ENCODE measurements around the gene DNAH5. TPM values are rescaled to one million over a fixed set of nuclear protein-coding genes. Genes with fewer than 3 reads are reported as not detected.

Gene DNAH5
- total RNA-seq, 1 donor from 2014 or later, result 1.0 TPM

- H3K9me3 ChIP-seq (ENCODE audit: control insufficient read depth in 3 of 3, low read length in 3 of 3), result peaks cover 0 to 2% (median 0%) of the 10 kb centered on the region in 3 donors
- no peaks in the 10 kb centered on the region for H3K27me3 ChIP-seq (ENCODE audit: control insufficient read depth in 3 of 3, insufficient read depth in 3 of 3, low read length in 3 of 3)
- no peaks in the 10 kb centered on the region for H3K36me3 ChIP-seq (ENCODE audit: control insufficient read depth in 3 of 3, insufficient read depth in 3 of 3, low read length in 3 of 3)
- H3K4me3 ChIP-seq (ENCODE audit: low read length in 3 of 3), result no peak overlapping the region
- no peak overlapping the region for H3K27ac ChIP-seq (ENCODE audit: low read depth, low read length)
- H3K9ac ChIP-seq (ENCODE audit: low read depth in 1 of 3, low read length in 3 of 3), result no peak overlapping the region
- H3K4me1 ChIP-seq (ENCODE audit: control insufficient read depth in 3 of 3, insufficient read depth in 3 of 3, low read length in 3 of 3), result no peaks in the 10 kb centered on the region
These were observed 245.6 kb downstream of the DNAH5 start for GRCh38 chr5:13698885-13699284.

- Histone ChIP-seq H3K9me3 (ENCODE audit: control insufficient read depth in 3 of 3, low read length in 3 of 3) (no peaks in the 10 kb centered on the region), H3K4me3 (ENCODE audit: low read length in 3 of 3) (no peak overlapping the region), H3K27me3 (ENCODE audit: control insufficient read depth in 3 of 3, insufficient read depth in 3 of 3, low read length in 3 of 3) (no peaks in the 10 kb centered on the region), H3K9ac (ENCODE audit: low read depth in 1 of 3, low read length in 3 of 3) (no peak overlapping the region), H3K4me1 (ENCODE audit: control insufficient read depth in 3 of 3, insufficient read depth in 3 of 3, low read length in 3 of 3) (no peaks in the 10 kb centered on the region), H3K27ac (ENCODE audit: low read depth, low read length) (no peak overlapping the region), H3K36me3 (ENCODE audit: control insufficient read depth in 3 of 3, insufficient read depth in 3 of 3, low read length in 3 of 3) (no peaks in the 10 kb centered on the region)
These were observed 249.3 kb downstream of the DNAH5 start for GRCh38 chr5:13695076-13695712.

GRCh38 chr5:13692172-13692571, 252.3 kb downstream of the DNAH5 start:
- H3K4me3 ChIP-seq (ENCODE audit: low read length in 3 of 3), result no peak overlapping the region
- no peaks in the 10 kb centered on the region for H3K4me1 ChIP-seq (ENCODE audit: control insufficient read depth in 3 of 3, insufficient read depth in 3 of 3, low read length in 3 of 3)
- H3K27ac ChIP-seq (ENCODE audit: low read depth, low read length), result no peak overlapping the region

GRCh38 chr5:13676531-13676930, 268.0 kb downstream of the DNAH5 start:
- Histone ChIP-seq H3K27ac (ENCODE audit: low read depth, low read length) (no peak overlapping the region), H3K9me3 (ENCODE audit: control insufficient read depth in 3 of 3, low read length in 3 of 3) (no peaks in the 10 kb centered on the region), H3K27me3 (ENCODE audit: control insufficient read depth in 3 of 3, insufficient read depth in 3 of 3, low read length in 3 of 3) (no peaks in the 10 kb centered on the region), H3K4me3 (ENCODE audit: low read length in 3 of 3) (no peak overlapping the region), H3K36me3 (ENCODE audit: control insufficient read depth in 3 of 3, insufficient read depth in 3 of 3, low read length in 3 of 3) (no peaks in the 10 kb centered on the region), H3K4me1 (ENCODE audit: control insufficient read depth in 3 of 3, insufficient read depth in 3 of 3, low read length in 3 of 3) (no peaks in the 10 kb centered on the region), H3K9ac (ENCODE audit: low read depth in 1 of 3, low read length in 3 of 3) (no peak overlapping the region)

More at GRCh38 chr5:13692172-13692571, 252.3 kb downstream of the DNAH5 start:
- H3K27me3 ChIP-seq (ENCODE audit: control insufficient read depth in 3 of 3, insufficient read depth in 3 of 3, low read length in 3 of 3), result no peaks in the 10 kb centered on the region
- no peaks in the 10 kb centered on the region for H3K36me3 ChIP-seq (ENCODE audit: control insufficient read depth in 3 of 3, insufficient read depth in 3 of 3, low read length in 3 of 3)
- no peaks in the 10 kb centered on the region for H3K9me3 ChIP-seq (ENCODE audit: control insufficient read depth in 3 of 3, low read length in 3 of 3)
- H3K9ac ChIP-seq (ENCODE audit: low read depth in 1 of 3, low read length in 3 of 3), result no peak overlapping the region

GRCh38 chr5:13674391-13674790, 270.1 kb downstream of the DNAH5 start:
- no peaks in the 10 kb centered on the region for H3K9me3 ChIP-seq (ENCODE audit: control insufficient read depth in 3 of 3, low read length in 3 of 3)
- no peak overlapping the region for H3K9ac ChIP-seq (ENCODE audit: low read depth in 1 of 3, low read length in 3 of 3)
- H3K4me1 ChIP-seq (ENCODE audit: control insufficient read depth in 3 of 3, insufficient read depth in 3 of 3, low read length in 3 of 3), result no peaks in the 10 kb centered on the region
- no peak overlapping the region for H3K4me3 ChIP-seq (ENCODE audit: low read length in 3 of 3)
- no peak overlapping the region for H3K27ac ChIP-seq (ENCODE audit: low read depth, low read length)
- no peaks in the 10 kb centered on the region for H3K36me3 ChIP-seq (ENCODE audit: control insufficient read depth in 3 of 3, insufficient read depth in 3 of 3, low read length in 3 of 3)
- H3K27me3 ChIP-seq (ENCODE audit: control insufficient read depth in 3 of 3, insufficient read depth in 3 of 3, low read length in 3 of 3), result no peaks in the 10 kb centered on the region

GRCh38 chr5:13673511-13673910, 271.0 kb downstream of the DNAH5 start:
- H3K4me3 ChIP-seq (ENCODE audit: low read length in 3 of 3), result no peak overlapping the region
- H3K27me3 ChIP-seq (ENCODE audit: control insufficient read depth in 3 of 3, insufficient read depth in 3 of 3, low read length in 3 of 3), result no peaks in the 10 kb centered on the region
- no peaks in the 10 kb centered on the region for H3K9me3 ChIP-seq (ENCODE audit: control insufficient read depth in 3 of 3, low read length in 3 of 3)
- no peaks in the 10 kb centered on the region for H3K36me3 ChIP-seq (ENCODE audit: control insufficient read depth in 3 of 3, insufficient read depth in 3 of 3, low read length in 3 of 3)
- no peak overlapping the region for H3K27ac ChIP-seq (ENCODE audit: low read depth, low read length)
- no peaks in the 10 kb centered on the region for H3K4me1 ChIP-seq (ENCODE audit: control insufficient read depth in 3 of 3, insufficient read depth in 3 of 3, low read length in 3 of 3)
- H3K9ac ChIP-seq (ENCODE audit: low read depth in 1 of 3, low read length in 3 of 3), result no peak overlapping the region

GRCh38 chr5:13664377-13664776, 280.1 kb downstream of the DNAH5 start:
- Histone ChIP-seq H3K4me3 (ENCODE audit: low read length in 3 of 3) (no peak overlapping the region), H3K9ac (ENCODE audit: low read depth in 1 of 3, low read length in 3 of 3) (no peak overlapping the region), H3K9me3 (ENCODE audit: control insufficient read depth in 3 of 3, low read length in 3 of 3) (peaks cover 0 to 2% (median 0%) of the 10 kb centered on the region in 3 donors), H3K36me3 (ENCODE audit: control insufficient read depth in 3 of 3, insufficient read depth in 3 of 3, low read length in 3 of 3) (no peaks in the 10 kb centered on the region), H3K4me1 (ENCODE audit: control insufficient read depth in 3 of 3, insufficient read depth in 3 of 3, low read length in 3 of 3) (no peaks in the 10 kb centered on the region), H3K27ac (ENCODE audit: low read depth, low read length) (no peak overlapping the region), H3K27me3 (ENCODE audit: control insufficient read depth in 3 of 3, insufficient read depth in 3 of 3, low read length in 3 of 3) (no peaks in the 10 kb centered on the region)

- Histone ChIP-seq H3K9ac (ENCODE audit: low read depth in 1 of 3, low read length in 3 of 3) (no peak overlapping the region), H3K9me3 (ENCODE audit: control insufficient read depth in 3 of 3, low read length in 3 of 3) (peaks cover 0 to 2% (median 0%) of the 10 kb centered on the region in 3 donors), H3K4me3 (ENCODE audit: low read length in 3 of 3) (no peak overlapping the region), H3K27me3 (ENCODE audit: control insufficient read depth in 3 of 3, insufficient read depth in 3 of 3, low read length in 3 of 3) (no peaks in the 10 kb centered on the region), H3K4me1 (ENCODE audit: control insufficient read depth in 3 of 3, insufficient read depth in 3 of 3, low read length in 3 of 3) (no peaks in the 10 kb centered on the region), H3K36me3 (ENCODE audit: control insufficient read depth in 3 of 3, insufficient read depth in 3 of 3, low read length in 3 of 3) (no peaks in the 10 kb centered on the region), H3K27ac (ENCODE audit: low read depth, low read length) (no peak overlapping the region)
These were observed 281.9 kb downstream of the DNAH5 start for GRCh38 chr5:13662626-13663025.

- no peaks in the 10 kb centered on the region for H3K27me3 ChIP-seq (ENCODE audit: control insufficient read depth in 3 of 3, insufficient read depth in 3 of 3, low read length in 3 of 3)
- H3K4me3 ChIP-seq (ENCODE audit: low read length in 3 of 3), result no peak overlapping the region
- H3K27ac ChIP-seq (ENCODE audit: low read depth, low read length), result no peak overlapping the region
- H3K9ac ChIP-seq (ENCODE audit: low read depth in 1 of 3, low read length in 3 of 3), result no peak overlapping the region
- H3K9me3 ChIP-seq (ENCODE audit: control insufficient read depth in 3 of 3, low read length in 3 of 3), result peaks cover 0 to 2% (median 0%) of the 10 kb centered on the region in 3 donors
- H3K36me3 ChIP-seq (ENCODE audit: control insufficient read depth in 3 of 3, insufficient read depth in 3 of 3, low read length in 3 of 3), result no peaks in the 10 kb centered on the region
- H3K4me1 ChIP-seq (ENCODE audit: control insufficient read depth in 3 of 3, insufficient read depth in 3 of 3, low read length in 3 of 3), result no peaks in the 10 kb centered on the region
These were observed 283.2 kb downstream of the DNAH5 start for GRCh38 chr5:13661272-13661671.

- no peaks in the 10 kb centered on the region for H3K36me3 ChIP-seq (ENCODE audit: control insufficient read depth in 3 of 3, insufficient read depth in 3 of 3, low read length in 3 of 3)
- H3K9ac ChIP-seq (ENCODE audit: low read depth in 1 of 3, low read length in 3 of 3), result no peak overlapping the region
- no peak overlapping the region for H3K27ac ChIP-seq (ENCODE audit: low read depth, low read length)
- peaks cover 0 to 2% (median 0%) of the 10 kb centered on the region in 3 donors for H3K9me3 ChIP-seq (ENCODE audit: control insufficient read depth in 3 of 3, low read length in 3 of 3)
- H3K4me3 ChIP-seq (ENCODE audit: low read length in 3 of 3), result no peak overlapping the region
- no peaks in the 10 kb centered on the region for H3K4me1 ChIP-seq (ENCODE audit: control insufficient read depth in 3 of 3, insufficient read depth in 3 of 3, low read length in 3 of 3)
- H3K27me3 ChIP-seq (ENCODE audit: control insufficient read depth in 3 of 3, insufficient read depth in 3 of 3, low read length in 3 of 3), result no peaks in the 10 kb centered on the region
These were observed 284.4 kb downstream of the DNAH5 start for GRCh38 chr5:13660072-13660471.

All from skeletal muscle tissue (tissue), 4 donors.